Ramos (cell line): ENCODE measurements around the gene PDE3B.
"Not testable (repeated sequence)": the region's sequence is repeated elsewhere in the genome, so short reads cannot be mapped to it uniquely, and the experiment has no call there.

Source experiments
- in situ Hi-C: fragments of 300-500 bp; cut with MboI; formaldehyde crosslinking; loops from one replicate; pipeline ENCODE4 v1.14.3; 2022; ENCODE audit warnings: low sequenced_read_pairs; ENCODE audit not compliant: unreplicated experiment

PDE3B gene

DNA sequence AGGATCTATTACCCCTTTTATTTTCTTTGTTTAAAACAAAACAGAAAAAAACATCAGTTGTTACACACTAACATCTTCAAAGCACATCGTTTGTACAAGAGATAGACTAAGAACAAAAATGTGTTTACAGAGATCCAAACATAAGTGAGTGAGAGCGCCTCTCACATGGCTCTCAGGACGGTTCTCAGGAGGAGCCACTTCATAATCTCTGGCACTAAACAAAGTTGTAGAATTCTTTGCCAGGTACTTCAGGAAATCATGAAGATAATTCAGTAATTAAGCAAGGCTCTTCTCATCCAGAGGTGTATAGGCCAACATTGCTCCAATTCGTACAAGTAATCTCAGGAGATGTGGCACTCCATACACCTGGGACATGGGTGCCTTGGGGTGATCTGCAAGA, 29.8 kb downstream of the PDE3B start:
- in situ Hi-C loops = no loop called here

DNA sequence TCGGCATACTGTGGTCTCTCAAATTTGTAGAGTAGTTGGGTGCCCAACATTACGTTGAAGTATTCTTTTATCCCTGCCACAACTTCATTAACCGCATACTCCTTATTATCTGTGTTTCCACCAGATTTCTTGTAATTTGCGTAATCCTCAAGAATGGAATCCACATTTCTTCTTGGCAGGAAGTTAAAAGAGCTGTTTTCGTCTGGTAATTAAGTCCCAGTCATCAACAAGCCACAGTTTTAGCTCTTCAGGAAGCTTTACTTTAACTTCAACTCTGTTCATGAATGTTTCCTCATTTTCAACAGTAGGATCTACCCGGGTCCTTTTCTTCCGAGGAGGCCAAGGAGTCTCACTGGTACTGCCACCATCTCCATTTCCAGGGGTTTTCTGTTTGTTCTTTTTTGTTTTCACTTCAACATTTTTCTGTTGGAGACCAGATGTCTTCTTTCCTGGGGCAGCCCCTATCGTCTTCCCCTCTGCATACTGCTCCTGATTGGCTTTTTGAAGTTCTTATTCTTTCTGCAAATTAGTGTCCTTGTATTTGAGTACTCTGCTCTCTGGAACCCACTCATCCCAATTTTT, 30.3 kb downstream of the PDE3B start:
- in situ Hi-C loops = no loop called here

DNA sequence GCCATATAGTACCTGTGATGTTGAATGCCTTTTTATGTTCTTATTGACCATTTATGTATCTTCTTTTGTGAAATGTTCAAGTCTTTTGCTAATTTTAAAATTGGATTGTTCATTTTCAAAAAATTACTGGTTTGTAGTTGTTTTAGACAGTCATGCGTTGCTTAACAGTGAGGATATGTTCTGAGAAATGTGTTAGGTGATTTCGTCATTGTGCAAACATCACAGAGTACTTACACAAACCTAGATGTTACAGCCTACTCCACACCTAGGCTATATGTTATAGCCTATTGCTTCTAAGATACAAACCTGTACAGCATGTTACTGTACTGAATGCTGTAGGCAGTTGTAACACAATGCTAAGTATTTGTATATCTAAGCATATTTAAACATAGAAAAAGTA, 32.5 kb downstream of the PDE3B start:
- in situ Hi-C loops = no loop called here

GRCh38 chr11:14677146-14677545, 33.5 kb downstream of the PDE3B start:
- in situ Hi-C loops = no loop called here

DNA sequence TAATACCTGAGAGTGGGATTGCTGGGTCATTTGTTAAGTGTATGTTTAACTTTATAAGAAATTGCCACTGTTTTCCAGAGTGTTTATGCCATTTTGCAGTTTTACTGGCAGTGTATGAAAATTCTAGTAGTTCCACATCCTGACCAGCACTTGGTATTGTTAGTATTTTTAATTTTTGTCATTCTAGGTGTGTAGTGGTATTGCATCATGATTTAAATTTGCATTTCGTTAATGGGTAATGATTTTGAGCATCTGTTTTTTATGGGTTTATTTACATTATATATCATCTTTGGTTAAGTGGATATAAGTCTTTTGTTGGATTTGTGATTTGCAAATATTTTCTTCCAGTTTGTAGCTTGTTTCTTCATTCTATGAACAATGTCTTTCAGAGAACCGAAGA, 34.7 kb downstream of the PDE3B start:
- in situ Hi-C loops = no loop called here

DNA sequence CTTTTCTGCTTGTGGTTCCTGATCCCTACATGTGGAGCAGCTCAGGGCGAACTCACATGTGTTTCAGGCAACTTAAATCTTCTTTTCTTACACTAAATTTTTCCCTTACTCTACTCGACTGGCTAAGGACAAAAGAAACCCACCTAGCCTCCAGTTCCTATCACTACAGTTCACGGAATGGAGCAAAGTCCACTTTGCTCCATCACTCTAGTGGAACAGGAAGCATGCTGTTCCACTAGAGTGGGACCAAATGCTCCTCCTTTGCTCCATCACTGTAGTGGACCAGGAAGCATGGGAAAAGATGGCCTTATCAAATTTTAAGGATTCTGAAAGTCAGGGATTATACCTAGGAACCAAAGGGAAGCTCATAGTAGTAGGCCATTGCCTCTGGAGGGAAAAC, 36.1 kb downstream of the PDE3B start:
- in situ Hi-C loops = no loop called here

GRCh38 chr11:14684234-14684915, 40.8 kb downstream of the PDE3B start:
- in situ Hi-C loops = not testable (repeated sequence)

DNA sequence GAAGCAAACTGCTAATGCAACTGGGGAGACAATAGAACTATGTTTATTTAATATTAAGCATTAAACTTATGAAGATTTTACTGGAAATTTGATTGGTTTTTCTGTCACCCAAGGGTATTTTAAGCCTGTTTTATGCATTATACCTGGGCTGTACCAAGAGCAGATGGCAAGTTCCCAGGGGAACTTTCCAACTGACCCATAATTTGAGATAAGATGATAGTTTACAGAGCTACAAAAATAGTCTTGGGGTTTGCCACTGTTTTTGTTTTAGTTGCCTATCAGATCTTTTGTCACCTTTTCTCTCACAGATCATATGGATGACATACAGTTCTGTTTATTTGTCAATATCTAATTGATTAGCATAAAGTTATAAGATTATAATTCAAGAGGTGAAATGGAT, 43.9 kb downstream of the PDE3B start:
- in situ Hi-C loops = no loop called here

DNA sequence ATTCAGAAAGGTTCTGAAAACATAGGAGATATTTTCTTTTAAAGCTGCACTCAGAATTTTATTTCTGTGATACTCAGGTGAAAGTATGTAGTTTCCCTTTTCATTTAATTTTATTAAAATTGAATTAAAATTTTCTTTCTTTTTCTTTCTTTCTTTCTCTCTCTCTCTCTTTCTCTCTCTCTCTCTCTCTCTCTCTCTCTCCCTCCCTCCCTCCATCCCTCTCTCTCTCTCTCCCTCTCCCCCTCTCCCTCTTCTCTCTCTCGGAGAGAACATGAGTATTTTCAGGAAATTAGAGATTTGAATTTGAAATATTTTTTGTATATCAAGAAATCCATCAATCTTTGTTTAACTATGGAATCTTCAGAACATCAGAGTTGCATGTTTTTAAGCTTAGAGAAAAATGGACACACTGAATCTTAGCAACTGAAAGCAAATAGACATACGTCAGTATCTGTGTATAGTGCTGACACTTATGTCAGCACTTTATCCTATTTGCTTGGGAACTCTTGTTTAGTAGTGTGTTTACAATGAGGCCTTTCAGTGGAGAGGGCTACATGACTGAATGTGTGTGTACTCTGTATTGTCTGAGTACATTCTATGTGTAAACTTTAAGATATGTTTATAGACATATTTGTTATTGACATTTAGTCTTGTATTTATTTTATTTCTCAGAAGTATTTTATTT, 44.5 kb downstream of the PDE3B start:
- in situ Hi-C loops = no loop called here

DNA sequence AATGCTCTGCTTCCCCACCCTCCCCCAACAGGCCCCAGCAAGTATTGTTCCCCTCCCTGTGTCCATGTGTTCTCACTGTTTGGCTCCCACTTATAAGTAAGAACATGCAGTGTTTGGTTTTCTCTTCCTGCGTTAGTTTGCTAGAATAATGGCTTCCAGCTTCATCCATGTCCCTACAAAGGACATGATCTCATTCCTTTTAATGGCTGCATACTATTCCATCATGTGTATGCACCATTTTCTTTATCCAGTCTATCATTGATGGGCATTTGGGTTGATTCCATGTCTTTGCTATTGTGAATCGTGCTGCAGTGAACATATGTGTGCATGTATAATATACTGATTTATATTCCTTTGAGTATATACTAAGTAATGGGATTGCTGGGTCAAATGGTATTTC, 52.1 kb downstream of the PDE3B start:
- in situ Hi-C loops = not testable (repeated sequence)

DNA sequence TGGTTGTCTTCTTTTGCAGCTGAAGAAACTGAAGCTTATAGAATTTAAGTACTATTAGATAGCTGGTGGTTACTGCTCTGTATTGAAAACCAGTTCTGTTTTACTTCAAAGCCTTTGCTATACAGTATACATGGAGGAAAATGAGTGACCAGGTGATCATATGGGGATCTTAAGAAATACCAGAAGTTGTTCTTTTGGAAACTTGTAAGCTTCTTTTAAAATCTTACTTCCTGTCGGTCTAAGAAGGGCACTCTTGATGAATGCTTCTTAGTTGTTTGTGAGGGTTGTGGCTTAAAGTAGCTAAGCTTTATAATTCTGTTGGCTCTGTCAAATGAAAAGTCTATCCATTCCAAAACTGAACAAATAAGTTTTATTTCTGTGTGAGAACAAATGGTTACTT, 55.2 kb downstream of the PDE3B start:
- in situ Hi-C loops = no loop called here

GRCh38 chr11:14700593-14700992, 57.0 kb downstream of the PDE3B start:
- in situ Hi-C loops = no loop called here

DNA sequence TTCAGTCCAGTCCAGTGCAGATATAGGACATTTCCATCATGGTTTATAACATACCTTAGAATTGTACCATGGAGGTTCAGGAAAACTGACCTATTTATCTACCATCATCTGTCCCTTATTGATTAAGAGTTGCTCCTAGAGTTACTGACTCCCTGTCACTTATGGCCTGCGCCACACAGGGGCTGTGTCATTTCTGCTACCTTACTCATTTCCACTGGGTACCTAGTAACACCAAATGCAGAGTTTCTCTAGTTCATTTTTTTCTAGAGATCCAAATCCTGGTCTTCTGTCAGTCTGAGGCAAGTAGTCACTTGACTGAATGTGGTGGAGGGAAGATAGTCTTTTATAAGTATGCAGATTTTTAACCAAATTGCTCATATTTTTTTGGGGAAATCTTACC, 59.2 kb downstream of the PDE3B start:
- in situ Hi-C loops = no loop called here

DNA sequence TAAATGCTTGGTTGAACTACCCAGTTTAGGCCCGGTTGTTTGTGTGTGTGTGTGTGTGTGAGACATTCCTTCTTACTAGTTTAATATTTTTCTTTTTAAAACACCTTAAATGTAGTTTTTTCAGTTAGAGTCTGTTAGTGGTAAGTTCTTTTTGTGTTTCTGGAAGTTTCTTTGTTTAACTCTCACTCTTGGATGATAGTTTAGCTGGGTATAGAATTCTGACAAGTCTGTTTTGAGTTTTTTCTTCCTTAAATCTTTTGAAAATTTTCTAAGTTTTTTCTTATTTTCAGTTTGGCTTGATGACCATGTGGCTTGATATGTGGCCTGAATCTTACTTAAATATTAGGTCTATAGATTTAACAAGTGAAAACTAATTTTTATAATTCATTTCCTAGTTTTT, 60.1 kb downstream of the PDE3B start:
- in situ Hi-C loops = no loop called here

- in situ Hi-C loops = no loop called here
Measured at GRCh38 chr11:14705067-14705466, 61.5 kb downstream of the PDE3B start.

GRCh38 chr11:14713496-14714244, 70.1 kb downstream of the PDE3B start:
- in situ Hi-C loops = no loop called here

- in situ Hi-C loops = not testable (repeated sequence)
Measured at GRCh38 chr11:14715669-14716068, 72.1 kb downstream of the PDE3B start.

DNA sequence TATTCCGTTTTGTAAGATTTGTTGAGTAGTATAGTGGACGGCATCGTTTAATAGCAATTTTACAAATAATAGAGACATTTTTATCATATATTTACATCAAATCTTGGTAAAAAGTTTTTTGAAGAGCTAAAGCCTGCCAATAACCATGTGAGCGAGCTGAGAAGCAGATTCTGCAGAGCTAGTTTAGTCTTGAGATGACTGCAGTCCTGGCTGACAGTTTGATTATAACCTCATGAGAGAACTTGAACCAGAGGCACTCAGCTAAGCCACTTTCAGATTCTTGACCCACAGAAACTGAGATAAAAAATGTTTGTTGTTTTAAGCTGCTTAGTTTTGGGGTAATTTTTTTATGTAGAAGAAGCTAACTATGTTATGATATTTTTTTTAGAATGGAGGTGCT, 78.9 kb downstream of the PDE3B start:
- in situ Hi-C loops = no loop called here

DNA sequence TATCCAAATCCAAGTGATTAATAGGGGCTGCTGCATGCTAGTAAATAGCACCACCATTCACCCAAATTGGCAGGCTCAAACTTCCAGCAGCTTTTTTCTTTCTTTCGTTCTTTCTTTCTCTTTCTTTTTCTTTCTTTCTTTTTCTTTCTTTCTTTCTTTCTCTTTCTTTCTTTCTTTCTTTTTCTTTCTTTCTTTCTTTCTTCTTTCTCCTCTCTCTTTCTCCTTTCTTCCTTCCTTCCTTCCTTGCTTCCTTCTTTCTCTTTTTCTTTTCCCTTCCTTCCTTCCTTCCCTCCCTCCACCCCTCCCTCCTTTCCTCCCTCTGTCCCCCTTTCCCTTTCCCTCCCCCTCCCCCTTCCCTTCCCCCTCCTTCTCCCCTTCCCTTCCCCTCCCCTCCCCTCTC, 81.5 kb downstream of the PDE3B start:
- in situ Hi-C loops = no loop called here

- in situ Hi-C loops = no loop called here
Measured at GRCh38 chr11:14727215-14727614, 83.6 kb downstream of the PDE3B start.

- in situ Hi-C loops = no loop called here
Measured at GRCh38 chr11:14727746-14728145, 84.1 kb downstream of the PDE3B start.
